ENCODE data around the gene ZRANB3.

The ZRANB3 gene

GRCh38 chr2:135471106-135471505 lies 59.9 kb downstream of the ZRANB3 start:
- Histone ChIP-seq H3K27me3 (ENCODE audit: insufficient read depth, low read length, poor library complexity, severe bottlenecking) (no peaks in the 10 kb centered on the region), H3K9me2 (replicated peaks; ENCODE audit: low read depth, low read length) (no peaks in the 10 kb centered on the region), H3K4me3 (ENCODE audit: low read length, poor library complexity, severe bottlenecking) (no peak overlapping the region), H3K36me3 (ENCODE audit: insufficient read depth, low read length) (no peaks in the 10 kb centered on the region), H3K9me3 (ENCODE audit: insufficient read depth, low read depth, low read length) (no peaks in the 10 kb centered on the region), H2AFZ (ENCODE audit: low read length) (no peak overlapping the region), H4K20me1 (ENCODE audit: insufficient read depth, low read length, poor library complexity, severe bottlenecking) (no peaks in the 10 kb centered on the region), H3K4me1 (ENCODE audit: insufficient read depth, low read length, poor library complexity, severe bottlenecking) (no peaks in the 10 kb centered on the region), H3K79me2 (ENCODE audit: insufficient read depth, low read length) (no peaks in the 10 kb centered on the region), H3K9ac (ENCODE audit: low read depth, low read length, poor library complexity, severe bottlenecking) (no peak overlapping the region), H3K4me2 (ENCODE audit: low read depth, low read length, poor library complexity, severe bottlenecking) (no peak overlapping the region), H3F3A (ENCODE audit: low read depth) (no peaks in the 10 kb centered on the region)
- TF ChIP-seq EZH2phosphoT487 (IDR thresholded peaks at IDR 0.05; ENCODE audit: borderline replicate concordance): no peak
- no peak for TF ChIP-seq CTCF (conservative IDR thresholded peaks at IDR 0.05; ENCODE audit: low read length)

- no peaks in the 10 kb centered on the region for H4K20me1 ChIP-seq (ENCODE audit: insufficient read depth, low read length, poor library complexity, severe bottlenecking)
- H3K4me2 ChIP-seq (ENCODE audit: low read depth, low read length, poor library complexity, severe bottlenecking): no peak overlapping the region
- H2AFZ ChIP-seq (ENCODE audit: low read length): no peak overlapping the region
- no peaks in the 10 kb centered on the region for H3K36me3 ChIP-seq (ENCODE audit: insufficient read depth, low read length)
- H3F3A ChIP-seq (ENCODE audit: low read depth): no peaks in the 10 kb centered on the region
- no peaks in the 10 kb centered on the region for H3K9me2 ChIP-seq (replicated peaks; ENCODE audit: low read depth, low read length)
- H3K9me3 ChIP-seq (ENCODE audit: insufficient read depth, low read depth, low read length): peaks cover 8% of the 10 kb centered on the region; the same call in 1 of the 2 replicates
- H3K4me1 ChIP-seq (ENCODE audit: insufficient read depth, low read length, poor library complexity, severe bottlenecking): no peaks in the 10 kb centered on the region
- H3K4me3 ChIP-seq (ENCODE audit: low read length, poor library complexity, severe bottlenecking): no peak overlapping the region
- H3K79me2 ChIP-seq (ENCODE audit: insufficient read depth, low read length): no peaks in the 10 kb centered on the region
- TF ChIP-seq CTCF (conservative IDR thresholded peaks at IDR 0.05; ENCODE audit: low read length): no peak
- no peak for TF ChIP-seq EZH2phosphoT487 (IDR thresholded peaks at IDR 0.05; ENCODE audit: borderline replicate concordance)
- no peak overlapping the region for H3K9ac ChIP-seq (ENCODE audit: low read depth, low read length, poor library complexity, severe bottlenecking)
- H3K27me3 ChIP-seq (ENCODE audit: insufficient read depth, low read length, poor library complexity, severe bottlenecking): no peaks in the 10 kb centered on the region
These were observed 73.7 kb downstream of the ZRANB3 start for GRCh38 chr2:135457279-135457678.

- TF ChIP-seq CTCF (conservative IDR thresholded peaks at IDR 0.05; ENCODE audit: low read length): no peak
- no peak for TF ChIP-seq EZH2phosphoT487 (IDR thresholded peaks at IDR 0.05; ENCODE audit: borderline replicate concordance)
- Histone ChIP-seq H4K20me1 (ENCODE audit: insufficient read depth, low read length, poor library complexity, severe bottlenecking) (no peaks in the 10 kb centered on the region), H3K9me2 (replicated peaks; ENCODE audit: low read depth, low read length) (no peaks in the 10 kb centered on the region), H3K4me1 (ENCODE audit: insufficient read depth, low read length, poor library complexity, severe bottlenecking) (no peaks in the 10 kb centered on the region), H3K4me2 (ENCODE audit: low read depth, low read length, poor library complexity, severe bottlenecking) (no peak overlapping the region), H3F3A (ENCODE audit: low read depth) (no peaks in the 10 kb centered on the region), H3K36me3 (ENCODE audit: insufficient read depth, low read length) (no peaks in the 10 kb centered on the region), H3K27me3 (ENCODE audit: insufficient read depth, low read length, poor library complexity, severe bottlenecking) (no peaks in the 10 kb centered on the region), H3K79me2 (ENCODE audit: insufficient read depth, low read length) (no peaks in the 10 kb centered on the region), H3K4me3 (ENCODE audit: low read length, poor library complexity, severe bottlenecking) (no peak overlapping the region), H3K9ac (ENCODE audit: low read depth, low read length, poor library complexity, severe bottlenecking) (no peak overlapping the region), H3K9me3 (ENCODE audit: insufficient read depth, low read depth, low read length) (peaks cover 12% of the 10 kb centered on the region; the same call in 1 of the 2 replicates), H2AFZ (ENCODE audit: low read length) (no peak overlapping the region)
These were observed 74.2 kb downstream of the ZRANB3 start for GRCh38 chr2:135456835-135457234.
